GM18517 (cell line): ENCODE data around the gene WDTC1.
"Not testable (repeated sequence)": the region's sequence is repeated elsewhere in the genome, so short reads cannot be mapped to it uniquely, and the experiment has no call there.

Source experiments
- ATAC-seq: cut with Tn5 transposase; IDR thresholded peaks from one replicate; pipeline ENCODE4 v1.9.1; 2021; ENCODE audit warnings: mild to moderate bottlenecking, moderate library complexity; ENCODE audit not compliant: unreplicated experiment

The WDTC1 gene

GRCh38 chr1:27234049-27234882 is at the start of gene WDTC1:
WDTC1 (plus strand) TSS chr1:27234632; CDS start chr1:27261055, 26,423 bp downstream.
- ATAC-seq, result peak; percentile 85

GRCh38 chr1:27184665-27185064 is 49.8 kb upstream of the WDTC1 start:
- not testable (repeated sequence) for ATAC-seq

- no peak for ATAC-seq
Measured at GRCh38 chr1:27192039-27192529, 42.3 kb upstream of the WDTC1 start.

GRCh38 chr1:27193194-27193593 is 41.2 kb upstream of the WDTC1 start:
- no peak for ATAC-seq

- no peak for ATAC-seq
Measured at GRCh38 chr1:27201295-27201694, 33.1 kb upstream of the WDTC1 start.

- ATAC-seq, result no peak
Measured at GRCh38 chr1:27203946-27204345, 30.5 kb upstream of the WDTC1 start.

GRCh38 chr1:27207238-27207637 is 27.2 kb upstream of the WDTC1 start:
- ATAC-seq, result not testable (repeated sequence)

- ATAC-seq, result not testable (repeated sequence)
Measured at GRCh38 chr1:27208143-27208850, 26.1 kb upstream of the WDTC1 start.

GRCh38 chr1:27216466-27216865 is 18.0 kb upstream of the WDTC1 start:
- no peak for ATAC-seq

GRCh38 chr1:27217401-27217800 is 17.0 kb upstream of the WDTC1 start:
- no peak for ATAC-seq

- no peak for ATAC-seq
Measured at GRCh38 chr1:27218736-27219135, 15.7 kb upstream of the WDTC1 start.

- no peak for ATAC-seq
Measured at GRCh38 chr1:27220096-27220495, 14.3 kb upstream of the WDTC1 start.

GRCh38 chr1:27220702-27221497 is 13.5 kb upstream of the WDTC1 start:
- ATAC-seq, result not testable (repeated sequence)

- ATAC-seq, result no peak
Measured at GRCh38 chr1:27225621-27226020, 8.8 kb upstream of the WDTC1 start.

GRCh38 chr1:27227765-27228164 is 6.7 kb upstream of the WDTC1 start:
- ATAC-seq, result no peak

- no peak for ATAC-seq
Measured at GRCh38 chr1:27233667-27234048, 774 bp upstream of the WDTC1 start.

GRCh38 chr1:27235827-27236226 is 1.4 kb downstream of the WDTC1 start:
- ATAC-seq, result no peak

- no peak for ATAC-seq
Measured at GRCh38 chr1:27237112-27237511, 2.7 kb downstream of the WDTC1 start.

GRCh38 chr1:27238032-27238431 is 3.6 kb downstream of the WDTC1 start:
- no peak for ATAC-seq

- no peak for ATAC-seq
Measured at GRCh38 chr1:27241677-27242076, 7.2 kb downstream of the WDTC1 start.

GRCh38 chr1:27243665-27244064 is 9.2 kb downstream of the WDTC1 start:
- ATAC-seq, result not testable (repeated sequence)
